IgD-negative memory B cell (primary cell): ENCODE measurements around the gene ESR1. TPM values are rescaled to one million over a fixed set of nuclear protein-coding genes. Genes with fewer than 3 reads are reported as not detected.

Experiments
- H3K27ac Mint-ChIP-seq, 3 donors: one replicate each; pipeline ENCODE4 v1.8.0; 2020 to 2022; ENCODE audit warnings: mild to moderate bottlenecking in 3 of 3, mixed read lengths in 3 of 3, moderate library complexity in 1 of 3
- H3K27me3 Mint-ChIP-seq: one replicate; pipeline ENCODE4 v1.8.0; 2021; ENCODE audit warnings: mixed read lengths
- H3K36me3 Mint-ChIP-seq: one replicate; pipeline ENCODE4 v1.8.0; 2020; ENCODE audit warnings: mild to moderate bottlenecking, mixed read lengths
- H3K4me1 Mint-ChIP-seq, 3 donors: one replicate each; pipeline ENCODE4 v1.8.0; 2020 to 2022; ENCODE audit warnings: mixed read lengths in 3 of 3, mild to moderate bottlenecking in 1 of 3
- H3K4me3 Mint-ChIP-seq, 4 donors: one replicate each; pipeline ENCODE4 v1.8.0; 2020 to 2022; ENCODE audit warnings: mild to moderate bottlenecking in 4 of 4, mixed read lengths in 4 of 4, moderate library complexity in 3 of 4
- H3K9me3 Mint-ChIP-seq, 3 donors: one replicate each; pipeline ENCODE4 v1.8.0; 2020 to 2021; ENCODE audit warnings: mixed read lengths in 3 of 3, mild to moderate bottlenecking in 1 of 3
- polyA plus RNA-seq: library from polyadenylated mRNA; unstranded; fragments of 300-500 nt; fragmentation: Illumina TruSeq; gene quantifications from one replicate; pipeline ENCODE4 v1.2.3, GENCODE V29; 2021

ESR1 gene
- polyA plus RNA-seq: 1.5 TPM

- Mint-ChIP-seq H3K27me3 (peaks cover 32% of the 10 kb centered on the region), H3K4me1 (peaks cover 5 to 12% (median 6%) of the 10 kb centered on the region in 3 donors), H3K9me3 (peaks cover 0 to 2% (median 0%) of the 10 kb centered on the region in 3 donors), H3K36me3 (peaks cover 2% of the 10 kb centered on the region), H3K27ac (no peak within 1 kb of the TSS), H3K4me3 (peak within 1 kb of the TSS; percentile 51 to 95 (median 80))
These were observed at the start of gene ESR1 for GRCh38 chr6:151807513-151808370. TSS of gene ESR1 (plus strand) at chr6:151807682. CDS start at chr6:151807913, 231 bp downstream.

- H3K9me3 Mint-ChIP-seq: no peaks in the 10 kb centered on the region
- no peaks in the 10 kb centered on the region for H3K36me3 Mint-ChIP-seq
- no peak overlapping the region for H3K27ac Mint-ChIP-seq
- H3K27me3 Mint-ChIP-seq: no peaks in the 10 kb centered on the region
- peaks cover 20 to 32% (median 28%) of the 10 kb centered on the region in 3 donors for H3K4me1 Mint-ChIP-seq
- H3K4me3 Mint-ChIP-seq: no peak overlapping the region
These were observed 47.0 kb upstream of the ESR1 start for GRCh38 chr6:151760486-151760885.

GRCh38 chr6:151761851-151762250 lies 45.6 kb upstream of the ESR1 start:
- Mint-ChIP-seq H3K4me1 (peaks cover 20 to 32% (median 31%) of the 10 kb centered on the region in 3 donors), H3K27me3 (no peaks in the 10 kb centered on the region)

GRCh38 chr6:151762817-151763216 lies 44.7 kb upstream of the ESR1 start:
- H3K4me3 Mint-ChIP-seq: no peak overlapping the region
- no peaks in the 10 kb centered on the region for H3K36me3 Mint-ChIP-seq
- no peak overlapping the region for H3K27ac Mint-ChIP-seq
- peaks cover 15 to 23% (median 22%) of the 10 kb centered on the region in 3 donors for H3K4me1 Mint-ChIP-seq
- no peaks in the 10 kb centered on the region for H3K9me3 Mint-ChIP-seq
- H3K27me3 Mint-ChIP-seq: no peaks in the 10 kb centered on the region

More at GRCh38 chr6:151761851-151762250, 45.6 kb upstream of the ESR1 start:
- no peak overlapping the region for H3K27ac Mint-ChIP-seq
- no peaks in the 10 kb centered on the region for H3K9me3 Mint-ChIP-seq
- H3K4me3 Mint-ChIP-seq: no peak overlapping the region
- no peaks in the 10 kb centered on the region for H3K36me3 Mint-ChIP-seq

GRCh38 chr6:151763303-151763702 lies 44.2 kb upstream of the ESR1 start:
- H3K36me3 Mint-ChIP-seq: no peaks in the 10 kb centered on the region
- H3K27me3 Mint-ChIP-seq: no peaks in the 10 kb centered on the region
- H3K4me1 Mint-ChIP-seq: peaks cover 11 to 18% (median 17%) of the 10 kb centered on the region in 3 donors
- no peaks in the 10 kb centered on the region for H3K9me3 Mint-ChIP-seq
- no peak overlapping the region for H3K4me3 Mint-ChIP-seq
- no peak overlapping the region for H3K27ac Mint-ChIP-seq

- H3K27ac Mint-ChIP-seq: peak overlapping the region in 1 of 3 donors; percentile 40
- H3K9me3 Mint-ChIP-seq: no peaks in the 10 kb centered on the region
- H3K36me3 Mint-ChIP-seq: no peaks in the 10 kb centered on the region
- no peaks in the 10 kb centered on the region for H3K27me3 Mint-ChIP-seq
- H3K4me1 Mint-ChIP-seq: peaks cover 9 to 16% (median 15%) of the 10 kb centered on the region in 3 donors
- H3K4me3 Mint-ChIP-seq: peak overlapping the region in 3 of 4 donors; percentile 1 to 82 (median 53)
These were observed 43.4 kb upstream of the ESR1 start for GRCh38 chr6:151763938-151764680.

GRCh38 chr6:151765444-151765886 lies 42.0 kb upstream of the ESR1 start:
- Mint-ChIP-seq H3K36me3 (no peaks in the 10 kb centered on the region), H3K27ac (no peak overlapping the region), H3K27me3 (no peaks in the 10 kb centered on the region), H3K9me3 (no peaks in the 10 kb centered on the region), H3K4me1 (peaks cover 9 to 16% (median 15%) of the 10 kb centered on the region in 3 donors), H3K4me3 (no peak overlapping the region)

- no peak overlapping the region for H3K27ac Mint-ChIP-seq
- peaks cover 2% of the 10 kb centered on the region for H3K36me3 Mint-ChIP-seq
- no peaks in the 10 kb centered on the region for H3K4me1 Mint-ChIP-seq
- no peaks in the 10 kb centered on the region for H3K27me3 Mint-ChIP-seq
- H3K9me3 Mint-ChIP-seq: no peaks in the 10 kb centered on the region
- H3K4me3 Mint-ChIP-seq: no peak overlapping the region
These were observed 35.0 kb upstream of the ESR1 start for GRCh38 chr6:151772446-151772845.

- no peaks in the 10 kb centered on the region for H3K27me3 Mint-ChIP-seq
- H3K9me3 Mint-ChIP-seq: no peaks in the 10 kb centered on the region
- H3K4me3 Mint-ChIP-seq: no peak overlapping the region
- H3K36me3 Mint-ChIP-seq: peaks cover 2% of the 10 kb centered on the region
- no peaks in the 10 kb centered on the region for H3K4me1 Mint-ChIP-seq
- no peak overlapping the region for H3K27ac Mint-ChIP-seq
These were observed 34.1 kb upstream of the ESR1 start for GRCh38 chr6:151773382-151773781.

GRCh38 chr6:151782560-151782959 lies 24.9 kb upstream of the ESR1 start:
- no peaks in the 10 kb centered on the region for H3K4me1 Mint-ChIP-seq
- no peaks in the 10 kb centered on the region for H3K27me3 Mint-ChIP-seq
- no peak overlapping the region for H3K4me3 Mint-ChIP-seq
- peaks cover 2% of the 10 kb centered on the region for H3K36me3 Mint-ChIP-seq
- no peak overlapping the region for H3K27ac Mint-ChIP-seq
- peaks cover 0 to 3% (median 0%) of the 10 kb centered on the region in 3 donors for H3K9me3 Mint-ChIP-seq

- no peak overlapping the region for H3K27ac Mint-ChIP-seq
- peaks cover 2% of the 10 kb centered on the region for H3K36me3 Mint-ChIP-seq
- peaks cover 4 to 6% (median 6%) of the 10 kb centered on the region in 3 donors for H3K9me3 Mint-ChIP-seq
- H3K27me3 Mint-ChIP-seq: no peaks in the 10 kb centered on the region
- H3K4me1 Mint-ChIP-seq: no peaks in the 10 kb centered on the region
- no peak overlapping the region for H3K4me3 Mint-ChIP-seq
These were observed 23.8 kb upstream of the ESR1 start for GRCh38 chr6:151783692-151784091.

- Mint-ChIP-seq H3K36me3 (peaks cover 3% of the 10 kb centered on the region), H3K4me1 (no peaks in the 10 kb centered on the region), H3K27ac (no peak overlapping the region), H3K9me3 (peaks cover 4 to 6% (median 6%) of the 10 kb centered on the region in 3 donors), H3K4me3 (no peak overlapping the region), H3K27me3 (no peaks in the 10 kb centered on the region)
These were observed 22.9 kb upstream of the ESR1 start for GRCh38 chr6:151784441-151785214.

- Mint-ChIP-seq H3K9me3 (peaks cover 0 to 2% (median 0%) of the 10 kb centered on the region in 3 donors), H3K27me3 (no peaks in the 10 kb centered on the region), H3K27ac (no peak overlapping the region), H3K36me3 (no peaks in the 10 kb centered on the region), H3K4me3 (no peak overlapping the region), H3K4me1 (peaks cover 7 to 10% (median 8%) of the 10 kb centered on the region in 3 donors)
These were observed 10.5 kb upstream of the ESR1 start for GRCh38 chr6:151796842-151797530.

GRCh38 chr6:151803743-151804142 lies 3.7 kb upstream of the ESR1 start:
- Mint-ChIP-seq H3K27me3 (peaks cover 19% of the 10 kb centered on the region), H3K4me3 (no peak overlapping the region), H3K27ac (peak overlapping the region in 1 of 3 donors; percentile 67), H3K4me1 (peaks cover 5 to 11% (median 6%) of the 10 kb centered on the region in 3 donors), H3K9me3 (peaks cover 0 to 2% (median 0%) of the 10 kb centered on the region in 3 donors), H3K36me3 (peaks cover 2% of the 10 kb centered on the region)
